Activated CD8-positive, alpha-beta memory T cell treated with anti-CD3 and anti-CD28 coated beads, Interleukin-2, amount 50 U/mL, for 48 hours (primary cell): ENCODE data around the gene ADCY7.
A peak's percentile ranks its signal among the peaks of the same experiment; 100 is the strongest.

Source experiments
- DNase-seq: peaks from one replicate; pipeline ENCODE4 v3.0.0-alpha.2; 2020

Gene ADCY7

GRCh38 chr16:50269061-50269705 lies 2.8 kb downstream of the ADCY7 start:
- DNase-seq, result no peak

- no peak for DNase-seq
Observed at GRCh38 chr16:50269769-50270509, 3.6 kb downstream of the ADCY7 start.

GRCh38 chr16:50270510-50271147 lies 4.3 kb downstream of the ADCY7 start:
- no peak for DNase-seq

- DNase-seq, result no peak
Observed at GRCh38 chr16:50271148-50272041, 5.0 kb downstream of the ADCY7 start.

GRCh38 chr16:50272111-50272571 lies 5.8 kb downstream of the ADCY7 start:
- no peak for DNase-seq

GRCh38 chr16:50272687-50273381 lies 6.5 kb downstream of the ADCY7 start:
- no peak for DNase-seq

GRCh38 chr16:50273382-50273690 lies 7.0 kb downstream of the ADCY7 start:
- no peak for DNase-seq

GRCh38 chr16:50273888-50274325 lies 7.6 kb downstream of the ADCY7 start:
- no peak for DNase-seq

GRCh38 chr16:50274326-50275097 lies 8.2 kb downstream of the ADCY7 start:
- no peak for DNase-seq

- DNase-seq, result no peak
Observed at GRCh38 chr16:50275098-50275415, 8.7 kb downstream of the ADCY7 start.

- DNase-seq, result no peak
Observed at GRCh38 chr16:50275428-50276325, 9.3 kb downstream of the ADCY7 start.

- DNase-seq, result no peak
Observed at GRCh38 chr16:50276326-50276640, 9.9 kb downstream of the ADCY7 start.

GRCh38 chr16:50276801-50277555 lies 10.6 kb downstream of the ADCY7 start:
- no peak for DNase-seq

GRCh38 chr16:50278251-50278650 lies 11.9 kb downstream of the ADCY7 start:
- DNase-seq, result no peak

- DNase-seq, result no peak
Observed at GRCh38 chr16:50279504-50279865, 13.1 kb downstream of the ADCY7 start.

- DNase-seq, result no peak
Observed at GRCh38 chr16:50280932-50281331, 14.6 kb downstream of the ADCY7 start.

GRCh38 chr16:50281391-50282009 lies 15.1 kb downstream of the ADCY7 start:
- no peak for DNase-seq

GRCh38 chr16:50282010-50282538 lies 15.7 kb downstream of the ADCY7 start:
- peak; percentile 70 for DNase-seq

- no peak for DNase-seq
Observed at GRCh38 chr16:50282955-50283631, 16.7 kb downstream of the ADCY7 start.
